CD1c-positive myeloid dendritic cell (primary cell): Measurements from ENCODE around the gene MAST4.

Experiments used
- DNase-seq: peaks from one replicate; pipeline ENCODE4 v3.0.0-alpha.2; 2016; ENCODE audit errors: extremely low spot score

The MAST4 gene

GRCh38 chr5:67081261-67081660 is 485.1 kb downstream of the MAST4 start:
- peak; percentile 23 for DNase-seq

DNA sequence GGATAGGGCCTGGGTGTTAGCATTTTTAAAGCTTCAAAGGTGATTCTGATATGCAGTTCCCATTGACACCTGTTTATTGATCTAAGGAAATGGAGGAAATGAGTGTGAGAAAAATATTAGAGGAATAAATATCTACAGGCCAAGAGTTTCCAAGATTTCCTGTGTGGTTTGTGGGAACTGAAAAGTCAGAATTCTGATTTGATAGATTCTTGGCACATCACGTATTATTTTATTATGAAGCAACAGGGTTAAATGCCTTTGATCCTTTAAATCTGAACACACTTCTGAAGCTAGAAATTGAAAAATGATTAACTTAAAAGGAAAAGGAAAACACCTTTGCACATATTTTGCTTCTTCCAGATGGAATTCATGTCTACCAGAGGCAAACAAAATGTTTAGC is 486.7 kb downstream of the MAST4 start:
- DNase-seq: no peak

DNA sequence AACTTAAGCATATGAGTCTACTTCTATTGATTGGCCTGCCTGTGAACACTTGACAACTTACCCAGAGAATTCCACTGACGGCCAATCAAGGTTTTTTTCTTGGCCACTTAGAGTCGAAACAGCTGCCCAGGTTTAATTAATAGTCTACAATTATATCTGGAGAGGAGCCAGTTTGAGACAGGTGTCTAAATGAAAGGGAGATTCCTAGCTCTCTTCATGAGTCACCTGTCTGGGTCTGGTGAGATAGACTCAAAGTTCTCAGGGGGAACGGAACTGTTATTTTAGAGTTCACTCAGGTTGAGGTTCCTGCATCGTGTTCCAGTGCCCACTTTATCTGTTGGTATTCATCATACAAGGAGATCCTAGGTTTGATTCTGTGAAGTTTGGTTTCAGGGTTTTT is 489.4 kb downstream of the MAST4 start:
- no peak for DNase-seq

- DNase-seq: no peak
Observed at GRCh38 chr5:67089200-67089725, 493.1 kb downstream of the MAST4 start.

GRCh38 chr5:67090040-67090439 is 493.8 kb downstream of the MAST4 start:
- DNase-seq: no peak

- DNase-seq: no peak
Observed at GRCh38 chr5:67090593-67090992, 494.4 kb downstream of the MAST4 start.

DNA sequence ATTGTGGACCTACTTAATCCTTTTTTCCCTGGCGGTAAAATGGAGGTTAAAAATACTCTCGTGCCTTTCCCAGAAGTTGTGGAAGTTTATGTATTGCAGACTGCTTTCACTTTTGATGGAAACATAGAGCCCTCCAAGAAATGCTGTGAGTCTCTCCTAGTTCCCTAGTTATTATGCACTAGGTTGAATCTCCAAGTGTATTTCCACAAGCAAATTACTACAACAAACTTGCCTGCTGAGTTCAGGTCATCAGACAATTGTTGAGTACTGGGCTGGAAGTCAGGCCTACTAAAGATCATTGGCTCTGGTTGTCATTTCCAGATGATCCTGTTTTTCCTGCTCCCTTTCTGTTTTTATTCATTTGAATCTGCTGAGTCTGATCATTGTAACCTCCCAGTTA is 496.3 kb downstream of the MAST4 start:
- no peak for DNase-seq

DNA sequence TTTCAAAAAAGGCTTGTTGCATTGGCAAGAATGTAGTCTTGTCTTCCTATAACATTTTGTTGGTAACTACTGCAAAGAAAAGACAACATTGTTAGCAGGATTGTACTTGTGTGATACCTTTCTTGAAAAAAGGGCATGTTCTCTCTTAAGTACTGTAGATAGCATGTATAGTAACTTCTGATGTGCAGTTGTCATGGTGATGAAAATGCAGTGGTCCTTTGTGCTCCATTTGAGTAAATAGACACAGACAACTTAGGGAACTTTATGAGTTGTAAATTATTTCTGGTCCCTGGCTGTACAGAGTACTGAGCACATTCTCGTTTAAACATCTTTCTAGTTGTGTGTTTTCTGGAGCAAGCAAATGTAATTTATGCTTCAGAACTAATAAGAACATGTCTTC is 497.1 kb downstream of the MAST4 start:
- DNase-seq: no peak

GRCh38 chr5:67094476-67095300 is 498.5 kb downstream of the MAST4 start:
- no peak for DNase-seq

GRCh38 chr5:67095346-67096171 is 499.4 kb downstream of the MAST4 start:
- no peak for DNase-seq

DNA sequence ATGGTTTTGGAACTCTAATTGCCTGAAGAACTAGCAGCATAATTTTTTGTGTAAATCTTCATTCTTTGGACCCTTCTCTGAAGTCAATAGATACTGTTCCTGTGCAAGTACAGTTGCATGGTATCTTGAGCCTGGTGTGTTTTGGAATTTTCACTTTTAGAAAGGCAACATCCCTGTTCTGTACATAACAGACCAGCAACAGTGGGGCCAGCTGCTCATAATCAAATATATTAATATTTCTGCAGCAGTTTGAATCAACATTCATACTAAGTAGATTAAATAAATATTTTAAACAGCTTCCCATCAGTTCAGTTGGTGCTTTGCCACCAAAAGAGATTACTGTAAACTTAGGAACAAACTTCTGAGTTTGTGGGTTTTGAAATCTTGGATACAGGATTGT is 502.5 kb downstream of the MAST4 start:
- no peak for DNase-seq

DNA sequence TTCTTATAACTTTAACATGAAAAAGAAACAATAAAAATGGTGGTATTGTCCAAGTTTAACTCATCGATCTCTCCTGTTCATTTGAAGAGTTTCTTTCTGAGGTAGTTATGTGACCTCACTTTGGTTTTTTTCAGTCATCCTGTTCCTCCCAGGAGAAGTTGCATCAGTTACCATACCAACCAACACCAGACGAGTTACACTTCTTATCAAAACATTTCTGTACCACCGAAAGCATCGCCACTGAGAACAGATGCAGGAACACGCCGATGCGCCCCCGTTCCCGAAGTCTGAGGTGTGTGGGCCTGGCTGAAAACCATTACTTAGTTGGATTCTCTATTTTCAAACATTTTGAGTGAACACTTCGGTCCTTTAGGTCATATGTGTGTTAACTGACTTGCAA is 504.1 kb downstream of the MAST4 start:
- DNase-seq: no peak

- DNase-seq: no peak
Observed at GRCh38 chr5:67102708-67103107, 506.5 kb downstream of the MAST4 start.

DNA sequence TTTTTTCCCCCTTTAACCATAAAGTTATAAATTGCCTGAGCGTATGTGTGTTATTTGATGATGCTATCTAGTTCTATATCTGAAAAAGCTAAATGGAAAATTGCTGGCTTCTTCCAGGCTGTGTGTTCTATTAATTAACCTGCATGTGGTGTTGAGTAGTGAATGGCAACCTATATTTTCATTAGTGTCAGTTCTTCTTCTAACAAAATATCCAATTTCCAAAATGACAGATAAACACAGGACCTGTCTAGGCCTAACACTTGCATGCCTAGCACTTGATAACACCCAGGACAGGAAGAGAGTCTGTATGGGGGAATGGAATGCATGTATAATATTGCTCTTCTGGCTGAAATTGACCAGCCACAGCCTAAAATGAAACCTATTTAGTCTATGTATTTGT is 508.7 kb downstream of the MAST4 start:
- no peak for DNase-seq

DNA sequence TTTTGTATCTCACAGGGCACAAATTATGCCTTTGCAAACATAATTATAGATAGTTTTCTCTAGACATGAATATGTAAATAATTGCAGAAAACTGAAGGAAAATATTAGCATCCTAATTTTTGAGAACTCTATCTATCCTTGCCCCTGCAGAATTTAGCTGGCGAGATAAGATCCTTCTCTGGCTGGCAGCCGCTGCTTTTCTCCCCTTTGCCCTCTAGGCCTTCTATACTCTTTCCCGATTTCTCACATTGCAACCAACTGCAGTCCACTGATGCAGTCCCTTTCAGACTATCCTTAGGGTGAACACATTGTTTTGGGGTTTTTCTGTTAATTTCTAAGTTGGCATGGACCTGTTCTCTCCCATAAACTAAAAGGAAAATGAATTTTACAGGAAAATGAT is 509.1 kb downstream of the MAST4 start:
- DNase-seq: no peak

DNA sequence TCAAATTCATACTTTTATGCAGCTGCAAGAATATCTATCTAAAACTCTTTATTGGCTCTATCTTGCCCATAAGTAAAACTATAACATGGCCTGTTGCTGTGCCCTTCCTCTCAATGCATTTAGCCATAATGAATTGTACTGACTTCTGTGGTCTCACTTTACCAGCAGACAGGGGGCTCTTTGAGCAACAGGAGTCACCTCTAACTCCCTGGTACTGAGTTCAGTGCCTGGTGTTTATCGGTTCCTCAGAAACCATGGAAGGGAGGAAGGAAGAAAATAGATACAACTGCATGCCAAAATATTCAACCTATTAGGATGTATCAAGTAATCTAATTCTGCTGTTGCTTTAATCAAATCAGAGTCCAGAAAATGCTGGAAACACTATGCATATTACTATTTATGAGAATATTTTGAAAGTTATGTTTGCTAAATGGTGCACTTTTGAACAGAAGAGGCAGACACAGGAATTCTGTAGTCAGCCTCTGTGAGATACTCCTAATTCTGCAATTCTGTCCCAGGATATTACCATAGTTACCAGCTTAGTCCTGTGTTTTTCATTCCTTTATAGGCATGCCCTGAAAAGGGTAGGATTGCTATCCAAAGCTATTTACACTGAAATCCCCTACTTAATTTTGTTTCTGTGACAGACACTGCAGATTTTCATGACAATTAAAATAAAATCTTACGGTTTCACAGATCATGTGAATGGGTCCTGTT is 510.6 kb downstream of the MAST4 start:
- no peak for DNase-seq

- DNase-seq: no peak
Observed at GRCh38 chr5:67111779-67112178, 515.6 kb downstream of the MAST4 start.

DNA sequence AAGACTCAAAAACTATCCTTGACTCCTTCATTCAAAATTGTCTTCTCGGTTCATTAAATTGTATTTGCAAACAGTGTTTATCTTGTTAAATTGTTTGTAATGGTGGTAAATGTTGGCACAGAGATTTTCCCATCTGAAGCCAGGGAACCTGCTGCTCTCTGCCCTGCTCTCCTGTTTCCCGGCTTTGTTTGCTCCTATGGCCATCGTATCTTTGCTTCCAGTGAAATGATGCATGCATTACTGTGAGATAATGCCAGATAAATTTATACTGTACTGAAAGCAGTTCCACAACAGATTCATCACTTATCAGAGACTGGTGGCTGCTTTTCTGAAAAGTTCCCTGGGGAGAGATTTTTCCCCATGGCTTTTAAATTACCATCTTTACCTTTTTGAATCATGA is 519.1 kb downstream of the MAST4 start:
- no peak for DNase-seq

GRCh38 chr5:67115817-67116216 is 519.6 kb downstream of the MAST4 start:
- no peak for DNase-seq

GRCh38 chr5:67118050-67118620 is 521.9 kb downstream of the MAST4 start:
- DNase-seq: no peak

- DNase-seq: no peak
Observed at GRCh38 chr5:67119010-67119409, 522.8 kb downstream of the MAST4 start.

- no peak for DNase-seq
Observed at GRCh38 chr5:67120032-67120431, 523.8 kb downstream of the MAST4 start.
